Neural cell (in vitro differentiated cells): Measurements from ENCODE around the gene SUN5.

Experiments used
- CTCF ChIP-seq: fragments of 450-650 bp; IDR thresholded peaks from 2 replicates; pipeline ENCODE4 v1.5.1; 2014; ENCODE audit warnings: antibody characterized with exemption, mild to moderate bottlenecking, moderate library complexity; ENCODE audit not compliant: poor library complexity, severe bottlenecking
- EZH2 ChIP-seq: fragments of 200-600, 300-800 bp; shearing (Covaris generic), sonication (generic); IDR thresholded peaks from 2 replicates; pipeline ENCODE4 v1.6.1; 2014; ENCODE audit warnings: antibody characterized with exemption, low read length, borderline replicate concordance, mild to moderate bottlenecking; ENCODE audit not compliant: insufficient read depth, poor library complexity, severe bottlenecking
- POLR2AphosphoS5 ChIP-seq: IDR thresholded peaks from 2 replicates; pipeline ENCODE4 v1.6.1; 2012
- RAD21 ChIP-seq: fragments of 450-650 bp; conservative IDR thresholded peaks from 2 replicates; pipeline ENCODE4 v1.6.1; 2014; ENCODE audit warnings: antibody characterized with exemption, mild to moderate bottlenecking, moderate library complexity
- REST ChIP-seq: IDR thresholded peaks from 2 replicates; pipeline ENCODE4 v1.6.1; 2012; ENCODE audit warnings: borderline replicate concordance
- SMC3 ChIP-seq: fragments of 450-650 bp; conservative IDR thresholded peaks from 2 replicates; pipeline ENCODE4 v1.6.1; 2014; ENCODE audit warnings: antibody characterized with exemption, mild to moderate bottlenecking, moderate library complexity; ENCODE audit not compliant: poor library complexity

GRCh38 chr20:32997431-32997830 lies 6.8 kb downstream of the SUN5 start:
- no peak for TF ChIP-seq EZH2
- TF ChIP-seq POLR2AphosphoS5 = no peak
- no peak for TF ChIP-seq CTCF
- no peak for TF ChIP-seq RAD21
- TF ChIP-seq REST = no peak
- TF ChIP-seq SMC3 = no peak
